K562 (cell line): ENCODE data around the gene FOXR1. TPM values are rescaled to one million over a fixed set of nuclear protein-coding genes. Genes with fewer than 3 reads are reported as not detected.
A peak's percentile ranks its signal among the peaks of the same experiment; 100 is the strongest.

ENCODE experiments used
- ATAC-seq: fragments of 200-7000 bp; cut with Tn5 transposase; 3 replicates; pipeline ENCODE4 v1.9.1; 2020; ENCODE audit warnings: moderate library complexity
- BruUV-seq: library from RNA; stranded (reverse); fragments of 400-500 nt; replicated peaks from 2 replicates; lab custom pipeline; 2021; lab: Mats Ljungman, UMichigan
- CTCF ChIA-PET: fragments of 300-600 bp; formaldehyde crosslinking; extraction: SDS; loops from one replicate; lab custom pipeline; 2021; ENCODE audit warnings: low intra/inter-chr PET ratio; lab: Yijun Ruan, JAX
- POLR2A ChIA-PET: fragments of 300-600, 350-650 bp; sonication (Branson Sonifier 250); formaldehyde crosslinking; extraction: SDS; loops from one replicate; lab custom pipeline; 2021; ENCODE audit warnings: antibody characterized with exemption, inconsistent platforms; lab: Yijun Ruan, JAX
- DNase-seq, 4 experiments: peaks; one replicate each; pipeline versions ENCODE4 v3.0.0 to v3.0.0-alpha.2; 2011 to 2018; ENCODE audit warnings: low spot score in 3 of 4, mixed read lengths in 3 of 4; ENCODE audit errors: extremely low read depth in 1 of 4
- FAIRE-seq: peaks from 2 replicates; lab custom pipeline; 2011; peaks lifted over from hg19 to GRCh38; lab: Jason Lieb, UNC
- H2AFZ ChIP-seq: 2 replicates; pipeline ENCODE4 v1.6.0; 2011; ENCODE audit warnings: low read depth, low read length, control low read depth, inconsistent platforms
- H3K27ac ChIP-seq: fragments of 200-600 bp; 3 replicates; pipeline ENCODE4 v1.8.0; 2011; ENCODE audit warnings: low read depth, mild to moderate bottlenecking, control low read depth, inconsistent platforms, low read length, moderate library complexity, mixed read lengths; ENCODE audit errors: extremely low read depth
- H3K27me3 ChIP-seq, 2 experiments: fragments of 300-600 bp in 1 of 2; 2 replicates in 1 of 2; 3 replicates in 1 of 2; pipeline versions ENCODE4 v1.6.0 to v1.8.0; 2011; ENCODE audit warnings: inconsistent platforms in 2 of 2, low read length in 2 of 2, mild to moderate bottlenecking in 1 of 2, mixed read lengths in 1 of 2, moderate library complexity in 1 of 2; ENCODE audit not compliant: control insufficient read depth in 2 of 2, insufficient read depth in 2 of 2
- H3K36me3 ChIP-seq: fragments of 300-600 bp; 3 replicates; pipeline ENCODE4 v1.8.0; 2011; ENCODE audit warnings: mild to moderate bottlenecking, low read length, inconsistent platforms; ENCODE audit not compliant: control insufficient read depth, insufficient read depth
- H3K4me1 ChIP-seq, 2 experiments: fragments of 200-600 bp in 1 of 2; replicated peaks in 1 of 2; 2 replicates in 1 of 2; 3 replicates in 1 of 2; pipeline versions ENCODE4 v1.5.1 to v1.8.0; 2011; ENCODE audit warnings: inconsistent platforms in 2 of 2, low read length in 2 of 2, mild to moderate bottlenecking in 1 of 2, mixed read lengths in 1 of 2, moderate library complexity in 1 of 2; ENCODE audit not compliant: control insufficient read depth in 2 of 2, insufficient read depth in 2 of 2
- H3K4me2 ChIP-seq: 2 replicates; pipeline ENCODE4 v1.6.1; 2011; ENCODE audit warnings: low read length, control low read depth, inconsistent platforms, mixed read lengths; ENCODE audit not compliant: insufficient read depth
- H3K4me3 ChIP-seq: fragments of 200-600 bp; sonication (generic), shearing (Covaris generic); 2 replicates; pipeline ENCODE4 v1.5.1; 2016; ENCODE audit warnings: control low read depth, inconsistent platforms
- H3K79me2 ChIP-seq: fragments of 200-600 bp; 3 replicates; pipeline ENCODE4 v1.8.0; 2011; ENCODE audit warnings: low read length, inconsistent platforms; ENCODE audit not compliant: control insufficient read depth, insufficient read depth
- H3K9ac ChIP-seq, 2 experiments: 2 replicates each; pipeline versions ENCODE4 v1.6.0 to v1.6.1; 2011; ENCODE audit warnings: low read depth in 2 of 2, low read length in 2 of 2, control low read depth in 1 of 2, inconsistent platforms in 1 of 2, mild to moderate bottlenecking in 1 of 2, mixed read lengths in 1 of 2; ENCODE audit not compliant: insufficient read depth in 1 of 2
- H3K9me1 ChIP-seq: one replicate; pipeline ENCODE4 v1.6.0; 2011; ENCODE audit warnings: inconsistent platforms, mild to moderate bottlenecking, low read length, moderate library complexity; ENCODE audit not compliant: control insufficient read depth, insufficient read depth
- H3K9me3 ChIP-seq: replicated peaks from 2 replicates; pipeline ENCODE4 v1.5.1; 2011; ENCODE audit warnings: low read depth, low read length, inconsistent platforms; ENCODE audit not compliant: control insufficient read depth, insufficient read depth
- H4K20me1 ChIP-seq: replicated peaks from 2 replicates; pipeline ENCODE4 v1.6.1; 2011; ENCODE audit warnings: low read length, inconsistent platforms, mixed read lengths; ENCODE audit not compliant: control insufficient read depth, insufficient read depth
- ARID3B ChIP-seq: fragments of 250-450 bp; sonication (Bioruptor Pico); IDR thresholded peaks from 2 replicates; pipeline ENCODE4 v1.4.0; 2020; ENCODE audit warnings: borderline replicate concordance
- HOXB6 ChIP-seq: fragments of 250-450 bp; sonication (Bioruptor Pico); IDR thresholded peaks from 2 replicates; pipeline ENCODE4 v1.5.1; 2022; ENCODE audit warnings: mild to moderate bottlenecking, borderline replicate concordance
- ID3 ChIP-seq, 2 experiments: fragments of 250-450 bp in 1 of 2; fragments of 450-650 bp in 1 of 2; sonication (Bioruptor Pico) in 1 of 2; IDR thresholded peaks; 2 replicates each; pipeline versions ENCODE4 v1.6.1 to v1.8.0; 2016 to 2021; ENCODE audit warnings: mild to moderate bottlenecking in 2 of 2, moderate library complexity in 2 of 2, missing compliant biosample characterization in 1 of 2, missing genetic modification characterization in 1 of 2
- KLF10 ChIP-seq: fragments of 250-450 bp; sonication (Bioruptor Pico); IDR thresholded peaks from 2 replicates; pipeline ENCODE4 v1.6.1; 2021; ENCODE audit warnings: matching md5 sums
- KLF13 ChIP-seq: fragments of 450-650 bp; IDR thresholded peaks from 2 replicates; pipeline ENCODE4 v1.6.1; 2016; ENCODE audit warnings: missing genetic modification characterization, low read depth, mild to moderate bottlenecking, missing compliant biosample characterization, moderate library complexity, borderline replicate concordance
- PHF21A ChIP-seq: fragments of 450-650 bp; IDR thresholded peaks from 2 replicates; pipeline ENCODE4 v1.6.1; 2017; ENCODE audit warnings: low read depth, borderline replicate concordance
- RBM25 ChIP-seq: fragments of 200-400 bp; formaldehyde crosslinking; IDR thresholded peaks from 2 replicates; pipeline ENCODE4 v1.6.1; 2018; ENCODE audit warnings: low read length, low read depth, moderate library complexity; ENCODE audit not compliant: severe bottlenecking
- ZBTB40 ChIP-seq, 2 experiments: fragments of 450-650 bp in 1 of 2; sonication (generic) in 1 of 2; formaldehyde crosslinking in 1 of 2; IDR thresholded peaks; 2 replicates each; pipeline versions ENCODE4 v1.7.1 to v1.9.0; 2016 to 2022; ENCODE audit warnings: inconsistent platforms in 1 of 2, mild to moderate bottlenecking in 1 of 2, missing genetic modification reagents in 1 of 2
- ZNF134 ChIP-seq: fragments of 250-450 bp; sonication (Bioruptor Pico); conservative IDR thresholded peaks from 2 replicates; pipeline ENCODE4 v1.4.0; 2020
- ZNF347 ChIP-seq: fragments of 450-650 bp; formaldehyde crosslinking; IDR thresholded peaks from 2 replicates; pipeline ENCODE4 v1.4.0; 2020; ENCODE audit warnings: low read depth, mild to moderate bottlenecking, moderate library complexity
- WGBS: fragments of 100-300 bp; shearing (Covaris generic); methylation state at CpG from one replicate; pipeline ENCODE4 v1.1.6; 2016; ENCODE audit warnings: low coverage, mixed read lengths; ENCODE audit not compliant: insufficient coverage; ENCODE audit errors: missing lambda C conversion rate; 5-methylcytosine and 5-hydroxymethylcytosine counted together
- in situ Hi-C: fragments of 300-500 bp; cut with MboI; formaldehyde crosslinking; loops from 4 replicates; pipeline ENCODE4 v1.15.0; 2018; ENCODE audit warnings: inconsistent platforms, mixed read lengths
- intact Hi-C: fragments of 100-400 bp; cut with micrococcal nuclease; formaldehyde crosslinking; loops from 2 replicates; pipeline ENCODE4 v1.14.2; 2022
- polyA plus RNA-seq, 8 experiments: library from polyadenylated mRNA; depleted of rRNA in 4 of 8; stranded (reverse) in 5 of 8; unstranded in 3 of 8; fragments of >200 nt; fragmentation: Nextera tagmentation in 2 of 8; fragmentation: Illumina TruSeq in 1 of 8; extraction: Ambion mirVana in 2 of 8; extraction: Trizol in 1 of 8; gene quantifications; 2 replicates each; pipeline versions ENCODE4 v1.2.1 to v1.2.3, GENCODE V29; 2011 to 2014; ENCODE audit warnings: inconsistent platforms in 1 of 8, missing spikeins in 1 of 8
- total RNA-seq, 7 experiments: library from RNA; depleted of rRNA in 6 of 7; stranded (reverse); fragments of >200 nt in 6 of 7; fragmentation: Illumina TruSeq in 2 of 7; extraction: Trizol in 2 of 7; gene quantifications; 2 replicates each; pipeline versions ENCODE4 v1.2.1 to v1.2.3, GENCODE V29; 2011 to 2021; ENCODE audit warnings: low replicate concordance in 1 of 7

FOXR1 gene
- total and polyA plus RNA-seq, 9 of the 15 experiments (the other 6 are each of a cell fraction or from before 2014, with no cell fraction given) = not detected

GRCh38 chr11:118957968-118958367 lies 13.6 kb upstream of the FOXR1 start:
- H3K4me1 ChIP-seq = peaks cover 0 to 22% of the 10 kb centered on the region in 2 experiments; a peak in 3 of 5 replicates
- H4K20me1 ChIP-seq = no peaks in the 10 kb centered on the region; the same call in none of the 2 replicates
- 17% methylated on average over 5 of the region's 8 CpGs for WGBS
- H3K27me3 ChIP-seq = peaks cover 8 to 27% of the 10 kb centered on the region in 2 experiments; a peak in 4 of 5 replicates
- no peak overlapping the region for H3K4me2 ChIP-seq
- no peaks in the 10 kb centered on the region for H3K36me3 ChIP-seq
- FAIRE-seq (no peak), ATAC-seq (no peak), DNase-seq (no peak)
- no peak overlapping the region for H2AFZ ChIP-seq
- H3K9me3 ChIP-seq = no peaks in the 10 kb centered on the region
- POLR2A ChIA-PET = interaction anchor here (0.6 kb wide), 2 partner anchors 49 to 72 kb away, joined by 3 read pairs; no protein-coding TSS in a partner anchor
- H3K9me1 ChIP-seq = no peaks in the 10 kb centered on the region
- intact Hi-C loops = loop anchor here (2.0 to 10.0 kb wide), 2 partner anchors 29 to 303 kb away; no protein-coding TSS in a partner anchor
- in situ Hi-C loops = no loop called here
- H3K79me2 ChIP-seq = no peaks in the 10 kb centered on the region
- CTCF ChIA-PET = interaction anchor here (2.8 kb wide), 1 partner anchor 51 kb away, joined by 18 read pairs; no protein-coding TSS in a partner anchor
- BruUV-seq = no TSS peak
- H3K9ac ChIP-seq = peak overlapping the region in 1 of 2 experiments; percentile 64; a peak in 2 of 4 replicates
- no peak overlapping the region for H3K27ac ChIP-seq
- no peak overlapping the region for H3K4me3 ChIP-seq
- no peak for TF ChIP-seq ZBTB40 (IDR thresholded peaks at IDR 0.05)
- no peak for TF ChIP-seq ZBTB40 (CRISPR knock-in tag; IDR thresholded peaks at IDR 0.05)
- no peak for TF ChIP-seq RBM25
- TF ChIP-seq ID3 (CRISPR knock-in tag; IDR thresholded peaks at IDR 0.05) = no peak
- TF ChIP-seq ID3 (tag; IDR thresholded peaks at IDR 0.05) = no peak
- no peak for TF ChIP-seq HOXB6 (CRISPR knock-in tag)
- TF ChIP-seq ZNF347 = no peak
- no peak for TF ChIP-seq KLF13 (tag)
- no peak for TF ChIP-seq ZNF134 (CRISPR knock-in tag)
- TF ChIP-seq ARID3B (CRISPR knock-in tag) = no peak
- TF ChIP-seq KLF10 = no peak
- TF ChIP-seq PHF21A = no peak
